ENCODE measurements around the gene STK24.

Gene STK24

GRCh38 chr13:98459171-98459681 is 117.7 kb downstream of the STK24 start:
- TF ChIP-seq CTCF (IDR thresholded peaks at IDR 0.05; ENCODE audit: low read depth, low read length) (no peak), EZH2phosphoT487 (IDR thresholded peaks at IDR 0.05; ENCODE audit: low read depth) (no peak)
- H3K4me3 ChIP-seq (ENCODE audit: low read length), result no peak overlapping the region
- H3K9me3 ChIP-seq (ENCODE audit: insufficient read depth, low read length), result no peaks in the 10 kb centered on the region
- H4K20me1 ChIP-seq (ENCODE audit: insufficient read depth, low read length), result peaks cover 21% of the 10 kb centered on the region; the same call in 1 of the 2 replicates
- H3K4me1 ChIP-seq (ENCODE audit: low read length), result peaks cover 12% of the 10 kb centered on the region; the same call in 1 of the 2 replicates
- peaks cover 8% of the 10 kb centered on the region; the same call in 1 of the 2 replicates for H3K79me2 ChIP-seq (ENCODE audit: low read length)
- no peak overlapping the region for H3K9ac ChIP-seq (ENCODE audit: low read length)
- no peak overlapping the region for H2AFZ ChIP-seq (ENCODE audit: low read depth, low read length)
- H3K27ac ChIP-seq (ENCODE audit: low read length), result no peak overlapping the region
- H3K4me2 ChIP-seq (ENCODE audit: low read length), result no peak overlapping the region
- H3K36me3 ChIP-seq (replicated peaks; ENCODE audit: low read depth, low read length), result peaks cover 34% of the 10 kb centered on the region
- H3K27me3 ChIP-seq (ENCODE audit: low read depth, low read length), result no peaks in the 10 kb centered on the region

GRCh38 chr13:98458431-98458830 is 118.5 kb downstream of the STK24 start:
- H3K9ac ChIP-seq (ENCODE audit: low read length), result no peak overlapping the region
- peaks cover 12% of the 10 kb centered on the region; the same call in 1 of the 2 replicates for H3K4me1 ChIP-seq (ENCODE audit: low read length)
- H3K9me3 ChIP-seq (ENCODE audit: insufficient read depth, low read length), result no peaks in the 10 kb centered on the region
- H3K27me3 ChIP-seq (ENCODE audit: low read depth, low read length), result no peaks in the 10 kb centered on the region
- peaks cover 8% of the 10 kb centered on the region; the same call in 1 of the 2 replicates for H3K79me2 ChIP-seq (ENCODE audit: low read length)
- H3K36me3 ChIP-seq (replicated peaks; ENCODE audit: low read depth, low read length), result peaks cover 33% of the 10 kb centered on the region
- peaks cover 26% of the 10 kb centered on the region; the same call in 1 of the 2 replicates for H4K20me1 ChIP-seq (ENCODE audit: insufficient read depth, low read length)
- H2AFZ ChIP-seq (ENCODE audit: low read depth, low read length), result no peak overlapping the region
- no peak overlapping the region for H3K4me3 ChIP-seq (ENCODE audit: low read length)
- H3K4me2 ChIP-seq (ENCODE audit: low read length), result no peak overlapping the region
- TF ChIP-seq CTCF (IDR thresholded peaks at IDR 0.05; ENCODE audit: low read depth, low read length) (no peak), EZH2phosphoT487 (IDR thresholded peaks at IDR 0.05; ENCODE audit: low read depth) (no peak)
- no peak overlapping the region for H3K27ac ChIP-seq (ENCODE audit: low read length)

- peaks cover 17% of the 10 kb centered on the region; the same call in 1 of the 2 replicates for H4K20me1 ChIP-seq (ENCODE audit: insufficient read depth, low read length)
- H3K4me2 ChIP-seq (ENCODE audit: low read length), result no peak overlapping the region
- no peak overlapping the region for H2AFZ ChIP-seq (ENCODE audit: low read depth, low read length)
- no peaks in the 10 kb centered on the region for H3K9me3 ChIP-seq (ENCODE audit: insufficient read depth, low read length)
- no peaks in the 10 kb centered on the region for H3K27me3 ChIP-seq (ENCODE audit: low read depth, low read length)
- no peak overlapping the region for H3K27ac ChIP-seq (ENCODE audit: low read length)
- H3K79me2 ChIP-seq (ENCODE audit: low read length), result no peaks in the 10 kb centered on the region
- no peak overlapping the region for H3K9ac ChIP-seq (ENCODE audit: low read length)
- no peak for TF ChIP-seq EZH2phosphoT487 (IDR thresholded peaks at IDR 0.05; ENCODE audit: low read depth)
- TF ChIP-seq CTCF (IDR thresholded peaks at IDR 0.05; ENCODE audit: low read depth, low read length), result no peak
- H3K4me3 ChIP-seq (ENCODE audit: low read length), result no peak overlapping the region
- H3K36me3 ChIP-seq (replicated peaks; ENCODE audit: low read depth, low read length), result peaks cover 33% of the 10 kb centered on the region
- H3K4me1 ChIP-seq (ENCODE audit: low read length), result peaks cover 12% of the 10 kb centered on the region; the same call in 1 of the 2 replicates
Measured at GRCh38 chr13:98457053-98457452, 119.9 kb downstream of the STK24 start.

- Histone ChIP-seq H3K9ac (ENCODE audit: low read length) (no peak overlapping the region), H2AFZ (ENCODE audit: low read depth, low read length) (no peak overlapping the region), H3K9me3 (ENCODE audit: insufficient read depth, low read length) (no peaks in the 10 kb centered on the region), H3K4me2 (ENCODE audit: low read length) (no peak overlapping the region), H3K27ac (ENCODE audit: low read length) (no peak overlapping the region), H3K27me3 (ENCODE audit: low read depth, low read length) (no peaks in the 10 kb centered on the region), H4K20me1 (ENCODE audit: insufficient read depth, low read length) (0 out of 2 replicates have a peak, but pooled peaks cover 13% of the 10 kb centered on the region), H3K79me2 (ENCODE audit: low read length) (no peaks in the 10 kb centered on the region), H3K4me1 (ENCODE audit: low read length) (peaks cover 12% of the 10 kb centered on the region; the same call in 1 of the 2 replicates), H3K4me3 (ENCODE audit: low read length) (no peak overlapping the region), H3K36me3 (replicated peaks; ENCODE audit: low read depth, low read length) (peaks cover 35% of the 10 kb centered on the region)
- no peak for TF ChIP-seq EZH2phosphoT487 (IDR thresholded peaks at IDR 0.05; ENCODE audit: low read depth)
- no peak for TF ChIP-seq CTCF (IDR thresholded peaks at IDR 0.05; ENCODE audit: low read depth, low read length)
Measured at GRCh38 chr13:98456413-98456845, 120.5 kb downstream of the STK24 start.

Data from OCI-LY3 (cell line).